Adrenal gland (tissue), 12 donors: Measurements from ENCODE around the gene TRIM46. TPM values are rescaled to one million over a fixed set of nuclear protein-coding genes. Genes with fewer than 3 reads are reported as not detected.

Experiments
- DNase-seq, 7 donors: peaks; one replicate each; pipeline ENCODE4 v3.0.0-alpha.2; 2019 to 2020
- H3K27ac ChIP-seq, 5 donors: fragments of 200-600 bp; sonication (generic) in 4 of 5; 1 replicate in 3 of 5; 2 replicates in 2 of 5; pipeline versions ENCODE4 v1.5.1 to v1.8.0; 2016 to 2020; ENCODE audit warnings: mild to moderate bottlenecking in 1 of 5
- H3K27me3 ChIP-seq: fragments of 200-600 bp; 2 replicates; pipeline ENCODE4 v1.8.0; 2021
- H3K36me3 ChIP-seq, 2 donors: fragments of 200-600 bp; replicated peaks in 1 of 2; 1 replicate in 1 of 2; 2 replicates in 1 of 2; pipeline versions ENCODE4 v1.5.1 to v1.8.0; 2018 to 2022
- H3K4me1 ChIP-seq, 2 donors: fragments of 200-600 bp; replicated peaks in 1 of 2; 1 replicate in 1 of 2; 2 replicates in 1 of 2; pipeline versions ENCODE4 v1.5.1 to v1.8.0; 2018 to 2021
- H3K4me3 ChIP-seq, 4 donors: fragments of 200-600 bp; sonication (generic) in 3 of 4; one replicate each; pipeline ENCODE4 v1.5.1; 2016 to 2018
- H3K9me3 ChIP-seq, 3 donors: fragments of 200-600 bp; sonication (generic) in 1 of 3; replicated peaks in 1 of 3; 1 replicate in 2 of 3; 2 replicates in 1 of 3; pipeline versions ENCODE4 v1.5.1 to v1.8.0; 2016 to 2021
- CTCF ChIP-seq, 6 experiments: fragments of 450-650 bp in 4 of 6; fragments of 200-600 bp in 2 of 6; sonication (generic) in 1 of 6; IDR thresholded peaks; 1 replicate in 5 of 6; 2 replicates in 1 of 6; pipeline versions ENCODE4 v1.5.1 to v1.8.0; 2016 to 2021; ENCODE audit warnings: antibody characterized with exemption in 6 of 6, mild to moderate bottlenecking in 2 of 6, moderate library complexity in 1 of 6
- POLR2A ChIP-seq, 2 donors: fragments of 450-650 bp; IDR thresholded peaks; one replicate each; pipeline ENCODE4 v1.6.1; 2017; ENCODE audit warnings: antibody characterized with exemption in 2 of 2, mild to moderate bottlenecking in 2 of 2, moderate library complexity in 1 of 2
- WGBS, 4 donors: extraction: QIAGEN DNeasy Blood & Tissue Kit in 2 of 4; methylation state at CpG; one replicate each; pipeline versions ENCODE4 v1.1.5 to v1.1.7; 2013 to 2017; 5-methylcytosine and 5-hydroxymethylcytosine counted together
- intact Hi-C, 2 donors: fragments of 100-400 bp; cut with DNase I; formaldehyde crosslinking; loops; one replicate each; pipeline versions ENCODE4 v1.14.1 to v1.15.0; 2022 to 2023
- polyA plus RNA-seq, 3 donors: library from polyadenylated mRNA; stranded (reverse); fragments of 200-250 nt in 2 of 3; fragments of 350-450 nt in 1 of 3; fragmentation: Illumina TruSeq in 1 of 3; extraction: RNeasy Lipid Tissue Mini Kit (QIAGEN cat#74804) in 1 of 3; gene quantifications; one replicate each; pipeline ENCODE4 v1.2.3, GENCODE V29; 2013 to 2014
- total RNA-seq, 9 donors: library from RNA; depleted of rRNA in 4 of 9; stranded (reverse); fragments of >200 nt in 4 of 9; fragments of 120-200 nt in 1 of 9; fragmentation: NEBNext Ultra II Directional in 1 of 9; extraction: Animal tissue kit (Norgen Biotek cat#: 25700) in 1 of 9; gene quantifications; one replicate each; pipeline versions ENCODE4 v1.1.0 to v1.2.4, GENCODE V29; 2013 to 2023
- donor health status: healthy with polysubstance abuse.
- donor health status: Bipolar disorder and iron deficiency.
- donor health status: DM: yes; HTN: yes; CAD: no.
- donor health status: DM: no; HTN: no; CAD: no.
- donor health status: DM: no; HTN: no; CAD: no.
- donor health status: DM: yes; HTN: yes; CAD: no.

TRIM46 gene
- total and polyA plus RNA-seq, 12 donors, result 0.19 to 5.6 (median 0.59) TPM; not detected in 2

- Histone ChIP-seq H3K36me3 (peaks cover 0 to 22% of the 10 kb centered on the region in 2 donors), H3K27ac (no peak overlapping the region), H3K4me3 (no peak overlapping the region), H3K4me1 (peaks cover 7 to 27% of the 10 kb centered on the region in 2 donors), H3K9me3 (no peaks in the 10 kb centered on the region), H3K27me3 (no peaks in the 10 kb centered on the region)
- peak in 2 of 7 donors; percentile 11 to 40 for DNase-seq
- 67 to 83% (median 78%) methylated on average over 5 of the region's 5 CpGs for WGBS, 4 donors
- no peak for TF ChIP-seq POLR2A (IDR thresholded peaks at IDR 0.05)
- intact Hi-C loops, result no loop called here
These were observed 4.1 kb upstream of the TRIM46 start for GRCh38 chr1:155169541-155169940.

- Histone ChIP-seq H3K9me3 (no peaks in the 10 kb centered on the region), H3K4me3 (no peak overlapping the region), H3K27ac (no peak overlapping the region), H3K36me3 (peaks cover 0 to 22% of the 10 kb centered on the region in 2 donors), H3K27me3 (no peaks in the 10 kb centered on the region), H3K4me1 (peaks cover 7 to 27% of the 10 kb centered on the region in 2 donors)
- TF ChIP-seq POLR2A (IDR thresholded peaks at IDR 0.05) (no peak), CTCF (IDR thresholded peaks at IDR 0.05) (no peak)
- WGBS, 4 donors, result 69 to 92% (median 88%) methylated on average over 2 of the region's 2 CpGs
- DNase-seq, result peak in 2 of 7 donors; percentile 14
- intact Hi-C loops, result no loop called here
These were observed 3.4 kb upstream of the TRIM46 start for GRCh38 chr1:155170101-155170785.

- TF ChIP-seq POLR2A (IDR thresholded peaks at IDR 0.05) (no peak), CTCF (IDR thresholded peaks at IDR 0.05) (no peak)
- Histone ChIP-seq H3K27ac (no peak overlapping the region), H3K27me3 (no peaks in the 10 kb centered on the region), H3K36me3 (peaks cover 0 to 22% of the 10 kb centered on the region in 2 donors), H3K4me1 (peaks cover 7 to 27% of the 10 kb centered on the region in 2 donors), H3K9me3 (no peaks in the 10 kb centered on the region), H3K4me3 (no peak overlapping the region)
- DNase-seq, result peak in 2 of 7 donors; percentile 16 to 35
- intact Hi-C loops, result no loop called here
- WGBS, 4 donors, result 85 to 89% (median 88%) methylated on average over 7 of the region's 7 CpGs
These were observed 2.8 kb upstream of the TRIM46 start for GRCh38 chr1:155170806-155171205.

- no peaks in the 10 kb centered on the region for H3K9me3 ChIP-seq
- TF ChIP-seq CTCF (IDR thresholded peaks at IDR 0.05) (no peak), POLR2A (IDR thresholded peaks at IDR 0.05) (no peak)
These were observed 1.6 kb upstream of the TRIM46 start for GRCh38 chr1:155171836-155172731.

More at GRCh38 chr1:155171836-155172731, 1.6 kb upstream of the TRIM46 start:
- Histone ChIP-seq H3K36me3 (peaks cover 0 to 22% of the 10 kb centered on the region in 2 donors), H3K4me1 (peaks cover 7 to 24% of the 10 kb centered on the region in 2 donors), H3K4me3 (peak overlapping the region; percentile 58 to 88 (median 70)), H3K27ac (peak overlapping the region; percentile 65 to 96 (median 81)), H3K27me3 (no peaks in the 10 kb centered on the region)
- DNase-seq, result peak in 1 of 7 donors; percentile 42
- intact Hi-C loops, result no loop called here
- WGBS, 4 donors, result 40 to 46% (median 41%) methylated on average over 8 of the region's 8 CpGs
